A549 (cell line): ENCODE measurements around the gene DYNC1I1.

ENCODE experiments used
- BHLHE40 ChIP-seq: IDR thresholded peaks from 2 replicates; pipeline ENCODE4 v1.6.1; 2012; ENCODE audit warnings: low read depth, low read length, inconsistent platforms
- CBX8 ChIP-seq: fragments of 200-600 bp; sonication (generic); IDR thresholded peaks from 2 replicates; pipeline ENCODE4 v1.6.1; 2016
- CHD2 ChIP-seq: fragments of 150-350 bp; IDR thresholded peaks from 2 replicates; pipeline ENCODE4 v1.6.1; 2014; ENCODE audit warnings: low read length; ENCODE audit not compliant: partially characterized antibody
- CHD4 ChIP-seq: fragments of 200-600 bp; sonication (generic); IDR thresholded peaks from 2 replicates; pipeline ENCODE4 v1.6.1; 2016; ENCODE audit warnings: antibody characterized with exemption, mild to moderate bottlenecking, borderline replicate concordance
- CTCF ChIP-seq: fragments of >200 bp; sonication (Bioruptor Twin); formaldehyde crosslinking; IDR thresholded peaks from 3 replicates; pipeline ENCODE4 v1.5.1; 2016
- ELK1 ChIP-seq: fragments of 150-350 bp; IDR thresholded peaks from 2 replicates; pipeline ENCODE4 v1.6.1; 2014; ENCODE audit warnings: low read depth, mild to moderate bottlenecking, low read length
- ESRRA ChIP-seq: fragments of 150-350 bp; IDR thresholded peaks from 2 replicates; pipeline ENCODE4 v1.6.1; 2014; ENCODE audit warnings: mild to moderate bottlenecking, low read length, borderline replicate concordance
- HOXB5 ChIP-seq: fragments of 250-450 bp; sonication (Bioruptor Pico); IDR thresholded peaks from 2 replicates; pipeline ENCODE4 v1.5.0; 2020; ENCODE audit warnings: mild to moderate bottlenecking, moderate library complexity
- KDM1A ChIP-seq: fragments of 200-600 bp; sonication (generic); IDR thresholded peaks from 2 replicates; pipeline ENCODE4 v1.6.1; 2016; ENCODE audit warnings: low read depth, mild to moderate bottlenecking
- MAZ ChIP-seq: fragments of 150-350 bp; IDR thresholded peaks from 2 replicates; pipeline ENCODE4 v1.6.1; 2014; ENCODE audit warnings: antibody characterized with exemption, low read depth, low read length, borderline replicate concordance
- NR3C1 ChIP-seq: fragments of >200 bp; sonication (Bioruptor Twin); formaldehyde crosslinking; IDR thresholded peaks from 3 replicates; pipeline ENCODE4 v1.6.1; 2017
- POLR2A ChIP-seq: IDR thresholded peaks from 2 replicates; pipeline ENCODE4 v1.6.1; 2012; ENCODE audit warnings: mild to moderate bottlenecking, low read length
- RAD21 ChIP-seq, 2 experiments: fragments of >200 bp in 1 of 2; sonication (Bioruptor Twin) in 1 of 2; formaldehyde crosslinking in 1 of 2; IDR thresholded peaks in 1 of 2; conservative IDR thresholded peaks in 1 of 2; 2 replicates in 1 of 2; 3 replicates in 1 of 2; pipeline ENCODE4 v1.6.1; 2012 to 2018; ENCODE audit warnings: inconsistent platforms in 1 of 2
- RCOR1 ChIP-seq: fragments of 150-350 bp; IDR thresholded peaks from 2 replicates; pipeline ENCODE4 v1.6.1; 2014; ENCODE audit warnings: antibody characterized with exemption, low read length, low read depth

GRCh38 chr7:95874129-95874528 is 101.8 kb downstream of the DYNC1I1 start:
- TF ChIP-seq ELK1 (no peak), CTCF (no peak), MAZ (no peak), NR3C1 (no peak), CHD2 (no peak), KDM1A (no peak), CBX8 (no peak), RAD21 (conservative IDR thresholded peaks at IDR 0.05 in 1 of 2, IDR thresholded peaks at IDR 0.05 in 1 of 2) (no peak), ESRRA (no peak), POLR2A (no peak), RCOR1 (no peak), HOXB5 (CRISPR knock-in tag) (no peak), BHLHE40 (no peak), CHD4 (no peak)
